ENCODE results near the gene CDK5RAP2. TPM values are rescaled to one million over a fixed set of nuclear protein-coding genes. Genes with fewer than 3 reads are reported as not detected.

Gene CDK5RAP2
- total RNA-seq, 1 experiment from 2014 or later = 48.4 TPM

- no peaks in the 10 kb centered on the region for H3K27me3 ChIP-seq (ENCODE audit: low read length)
- no peak overlapping the region for H2AFZ ChIP-seq (ENCODE audit: low read length)
- H3K4me3 ChIP-seq (ENCODE audit: low read length) = no peak overlapping the region
- no peak for DNase-seq
- no peaks in the 10 kb centered on the region for H3K9me2 ChIP-seq (replicated peaks; ENCODE audit: insufficient read depth, low read length)
- H3K4me1 ChIP-seq (ENCODE audit: low read length) = no peaks in the 10 kb centered on the region
- H3K36me3 ChIP-seq (ENCODE audit: insufficient read depth, low read length) = peaks cover 43% of the 10 kb centered on the region
- no peaks in the 10 kb centered on the region for H4K20me1 ChIP-seq (ENCODE audit: insufficient read depth, low read depth, low read length)
- H3K9me3 ChIP-seq (ENCODE audit: low read length) = no peaks in the 10 kb centered on the region
- peaks cover 79% of the 10 kb centered on the region for H3K79me2 ChIP-seq (ENCODE audit: low read length)
- no peak overlapping the region for H3K27ac ChIP-seq (ENCODE audit: low read length)
- H3K9ac ChIP-seq (ENCODE audit: low read length) = no peak overlapping the region
- H3K4me2 ChIP-seq (ENCODE audit: low read depth, low read length, poor library complexity, severe bottlenecking) = no peak overlapping the region
Observed at GRCh38 chr9:120567081-120567480, 12.9 kb downstream of the CDK5RAP2 start.

- Histone ChIP-seq H3K9me2 (replicated peaks; ENCODE audit: insufficient read depth, low read length) (no peaks in the 10 kb centered on the region), H3K9me3 (ENCODE audit: low read length) (no peaks in the 10 kb centered on the region), H3K27me3 (ENCODE audit: low read length) (no peaks in the 10 kb centered on the region), H4K20me1 (ENCODE audit: insufficient read depth, low read depth, low read length) (no peaks in the 10 kb centered on the region), H2AFZ (ENCODE audit: low read length) (no peak overlapping the region), H3K79me2 (ENCODE audit: low read length) (peaks cover 94% of the 10 kb centered on the region), H3K4me3 (ENCODE audit: low read length) (no peak overlapping the region), H3K4me1 (ENCODE audit: low read length) (no peaks in the 10 kb centered on the region), H3K27ac (ENCODE audit: low read length) (no peak overlapping the region), H3K9ac (ENCODE audit: low read length) (no peak overlapping the region), H3K36me3 (ENCODE audit: insufficient read depth, low read length) (peaks cover 37% of the 10 kb centered on the region), H3K4me2 (ENCODE audit: low read depth, low read length, poor library complexity, severe bottlenecking) (no peak overlapping the region)
- DNase-seq = no peak
Observed at GRCh38 chr9:120564589-120564988, 15.4 kb downstream of the CDK5RAP2 start.

- Histone ChIP-seq H3K9me2 (replicated peaks; ENCODE audit: insufficient read depth, low read length) (no peaks in the 10 kb centered on the region), H3K4me2 (ENCODE audit: low read depth, low read length, poor library complexity, severe bottlenecking) (no peak overlapping the region), H3K27ac (ENCODE audit: low read length) (no peak overlapping the region), H3K4me1 (ENCODE audit: low read length) (no peaks in the 10 kb centered on the region), H3K4me3 (ENCODE audit: low read length) (no peak overlapping the region), H2AFZ (ENCODE audit: low read length) (no peak overlapping the region), H3K27me3 (ENCODE audit: low read length) (no peaks in the 10 kb centered on the region), H3K79me2 (ENCODE audit: low read length) (peaks cover 93% of the 10 kb centered on the region), H4K20me1 (ENCODE audit: insufficient read depth, low read depth, low read length) (no peaks in the 10 kb centered on the region), H3K36me3 (ENCODE audit: insufficient read depth, low read length) (peaks cover 25% of the 10 kb centered on the region), H3K9me3 (ENCODE audit: low read length) (no peaks in the 10 kb centered on the region), H3K9ac (ENCODE audit: low read length) (no peak overlapping the region)
- no peak for DNase-seq
Observed at GRCh38 chr9:120562861-120563443, 17.0 kb downstream of the CDK5RAP2 start.

- Histone ChIP-seq H3K36me3 (ENCODE audit: insufficient read depth, low read length) (peaks cover 15% of the 10 kb centered on the region), H4K20me1 (ENCODE audit: insufficient read depth, low read depth, low read length) (no peaks in the 10 kb centered on the region), H3K4me1 (ENCODE audit: low read length) (peaks cover 3% of the 10 kb centered on the region; the same call in 1 of the 2 replicates), H3K9me2 (replicated peaks; ENCODE audit: insufficient read depth, low read length) (no peaks in the 10 kb centered on the region), H3K27me3 (ENCODE audit: low read length) (no peaks in the 10 kb centered on the region), H2AFZ (ENCODE audit: low read length) (no peak overlapping the region), H3K27ac (ENCODE audit: low read length) (no peak overlapping the region), H3K4me3 (ENCODE audit: low read length) (no peak overlapping the region), H3K9me3 (ENCODE audit: low read length) (no peaks in the 10 kb centered on the region), H3K4me2 (ENCODE audit: low read depth, low read length, poor library complexity, severe bottlenecking) (no peak overlapping the region), H3K79me2 (ENCODE audit: low read length) (peaks cover 89% of the 10 kb centered on the region), H3K9ac (ENCODE audit: low read length) (no peak overlapping the region)
- DNase-seq = no peak
Observed at GRCh38 chr9:120561709-120562108, 18.3 kb downstream of the CDK5RAP2 start.

GRCh38 chr9:120559546-120559945 is 20.4 kb downstream of the CDK5RAP2 start:
- Histone ChIP-seq H3K4me2 (ENCODE audit: low read depth, low read length, poor library complexity, severe bottlenecking) (no peak overlapping the region), H2AFZ (ENCODE audit: low read length) (no peak overlapping the region), H3K9ac (ENCODE audit: low read length) (no peak overlapping the region), H3K79me2 (ENCODE audit: low read length) (peaks cover 87% of the 10 kb centered on the region), H3K4me1 (ENCODE audit: low read length) (peaks cover 12% of the 10 kb centered on the region), H3K9me2 (replicated peaks; ENCODE audit: insufficient read depth, low read length) (no peaks in the 10 kb centered on the region), H3K9me3 (ENCODE audit: low read length) (no peaks in the 10 kb centered on the region), H3K36me3 (ENCODE audit: insufficient read depth, low read length) (peaks cover 17% of the 10 kb centered on the region), H3K27me3 (ENCODE audit: low read length) (no peaks in the 10 kb centered on the region), H3K4me3 (ENCODE audit: low read length) (no peak overlapping the region), H3K27ac (ENCODE audit: low read length) (no peak overlapping the region), H4K20me1 (ENCODE audit: insufficient read depth, low read depth, low read length) (no peaks in the 10 kb centered on the region)
- no peak for DNase-seq

GRCh38 chr9:120558454-120558853 is 21.5 kb downstream of the CDK5RAP2 start:
- Histone ChIP-seq H3K36me3 (ENCODE audit: insufficient read depth, low read length) (peaks cover 18% of the 10 kb centered on the region), H3K27ac (ENCODE audit: low read length) (no peak overlapping the region), H3K4me3 (ENCODE audit: low read length) (no peak overlapping the region), H3K9me2 (replicated peaks; ENCODE audit: insufficient read depth, low read length) (no peaks in the 10 kb centered on the region), H3K4me2 (ENCODE audit: low read depth, low read length, poor library complexity, severe bottlenecking) (no peak overlapping the region), H3K79me2 (ENCODE audit: low read length) (peaks cover 88% of the 10 kb centered on the region), H4K20me1 (ENCODE audit: insufficient read depth, low read depth, low read length) (no peaks in the 10 kb centered on the region), H3K27me3 (ENCODE audit: low read length) (no peaks in the 10 kb centered on the region), H3K4me1 (ENCODE audit: low read length) (peaks cover 12% of the 10 kb centered on the region), H3K9ac (ENCODE audit: low read length) (no peak overlapping the region), H3K9me3 (ENCODE audit: low read length) (no peaks in the 10 kb centered on the region), H2AFZ (ENCODE audit: low read length) (no peak overlapping the region)
- no peak for DNase-seq

- H3K4me2 ChIP-seq (ENCODE audit: low read depth, low read length, poor library complexity, severe bottlenecking) = no peak overlapping the region
- H3K27ac ChIP-seq (ENCODE audit: low read length) = no peak overlapping the region
- H3K9me2 ChIP-seq (replicated peaks; ENCODE audit: insufficient read depth, low read length) = no peaks in the 10 kb centered on the region
- H3K4me3 ChIP-seq (ENCODE audit: low read length) = no peak overlapping the region
- H2AFZ ChIP-seq (ENCODE audit: low read length) = no peak overlapping the region
- peaks cover 22% of the 10 kb centered on the region for H3K36me3 ChIP-seq (ENCODE audit: insufficient read depth, low read length)
- no peaks in the 10 kb centered on the region for H3K9me3 ChIP-seq (ENCODE audit: low read length)
- H3K79me2 ChIP-seq (ENCODE audit: low read length) = peaks cover 83% of the 10 kb centered on the region
- H3K4me1 ChIP-seq (ENCODE audit: low read length) = peaks cover 12% of the 10 kb centered on the region
- no peak for DNase-seq
- no peaks in the 10 kb centered on the region for H3K27me3 ChIP-seq (ENCODE audit: low read length)
- H3K9ac ChIP-seq (ENCODE audit: low read length) = no peak overlapping the region
- H4K20me1 ChIP-seq (ENCODE audit: insufficient read depth, low read depth, low read length) = no peaks in the 10 kb centered on the region
Observed at GRCh38 chr9:120557205-120557604, 22.8 kb downstream of the CDK5RAP2 start.

GRCh38 chr9:120556775-120557174 is 23.2 kb downstream of the CDK5RAP2 start:
- H3K27me3 ChIP-seq (ENCODE audit: low read length) = no peaks in the 10 kb centered on the region
- H3K9me2 ChIP-seq (replicated peaks; ENCODE audit: insufficient read depth, low read length) = no peaks in the 10 kb centered on the region
- no peak overlapping the region for H3K9ac ChIP-seq (ENCODE audit: low read length)

More at GRCh38 chr9:120556775-120557174, 23.2 kb downstream of the CDK5RAP2 start:
- peaks cover 22% of the 10 kb centered on the region for H3K36me3 ChIP-seq (ENCODE audit: insufficient read depth, low read length)
- no peaks in the 10 kb centered on the region for H4K20me1 ChIP-seq (ENCODE audit: insufficient read depth, low read depth, low read length)
- no peak for DNase-seq
- no peak overlapping the region for H3K4me3 ChIP-seq (ENCODE audit: low read length)
- no peak overlapping the region for H2AFZ ChIP-seq (ENCODE audit: low read length)
- no peak overlapping the region for H3K4me2 ChIP-seq (ENCODE audit: low read depth, low read length, poor library complexity, severe bottlenecking)
- peaks cover 79% of the 10 kb centered on the region for H3K79me2 ChIP-seq (ENCODE audit: low read length)
- H3K4me1 ChIP-seq (ENCODE audit: low read length) = peaks cover 12% of the 10 kb centered on the region
- no peaks in the 10 kb centered on the region for H3K9me3 ChIP-seq (ENCODE audit: low read length)
- no peak overlapping the region for H3K27ac ChIP-seq (ENCODE audit: low read length)
